Ovary (tissue), 9 donors: ENCODE measurements around the gene GNB1L. TPM values are rescaled to one million over a fixed set of nuclear protein-coding genes. Genes with fewer than 3 reads are reported as not detected.
A peak's percentile ranks its signal among the peaks of the same experiment; 100 is the strongest.

Experiments used
- DNase-seq, 5 donors: peaks; one replicate each; pipeline ENCODE4 v3.0.0-alpha.2; 2019 to 2020
- H3K27ac ChIP-seq, 2 donors: fragments of 200-600 bp; one replicate each; pipeline versions ENCODE4 v1.5.1 to v1.8.0; 2019 to 2022
- H3K27me3 ChIP-seq: fragments of 200-600 bp; one replicate; pipeline ENCODE4 v1.8.0; 2022
- H3K36me3 ChIP-seq: fragments of 200-600 bp; sonication (generic); one replicate; pipeline ENCODE4 v1.5.1; 2019
- H3K4me1 ChIP-seq: one replicate; pipeline ENCODE4 v1.8.1; 2013; ENCODE audit warnings: mild to moderate bottlenecking, moderate library complexity; ENCODE audit not compliant: insufficient read depth
- H3K4me3 ChIP-seq: fragments of 200-600 bp; sonication (generic); one replicate; pipeline ENCODE4 v1.5.1; 2017
- H3K9me3 ChIP-seq, 2 donors: fragments of 200-600 bp in 1 of 2; sonication (generic) in 1 of 2; one replicate each; pipeline versions ENCODE4 v1.5.1 to v1.8.1; 2013 to 2019; ENCODE audit warnings: mild to moderate bottlenecking in 1 of 2, moderate library complexity in 1 of 2
- EP300 ChIP-seq: sonication (generic); formaldehyde crosslinking; IDR thresholded peaks from one replicate; pipeline ENCODE4 v1.6.1; 2017; ENCODE audit warnings: antibody characterized with exemption
- POLR2A ChIP-seq: fragments of 450-650 bp; IDR thresholded peaks from one replicate; pipeline ENCODE4 v1.6.1; 2017; ENCODE audit warnings: antibody characterized with exemption, mild to moderate bottlenecking, moderate library complexity
- WGBS, 3 donors: extraction: QIAGEN DNeasy Blood & Tissue Kit in 1 of 3; methylation state at CpG; one replicate each; pipeline versions ENCODE4 v1.1.5 to v1.1.7; 2013 to 2017; 5-methylcytosine and 5-hydroxymethylcytosine counted together
- intact Hi-C, 4 donors: fragments of 100-400 bp; cut with DNase I; formaldehyde crosslinking; loops; one replicate each; pipeline versions ENCODE4 v1.11.0 to v1.15.1; 2022 to 2023
- polyA plus RNA-seq, 2 donors: library from polyadenylated mRNA; stranded (reverse); fragments of 200-250 nt in 1 of 2; fragments of 350-450 nt in 1 of 2; fragmentation: Illumina TruSeq in 1 of 2; extraction: RNeasy Lipid Tissue Mini Kit (QIAGEN cat#74804) in 1 of 2; gene quantifications; one replicate each; pipeline ENCODE4 v1.2.3, GENCODE V29; 2013 to 2014
- total RNA-seq, 7 donors: library from RNA; depleted of rRNA in 2 of 7; stranded (reverse); fragments of >200 nt in 2 of 7; fragmentation: NEBNext Ultra II Directional in 3 of 7; extraction: Animal tissue kit (Norgen Biotek cat#: 25700) in 3 of 7; gene quantifications; one replicate each; pipeline versions ENCODE4 v1.1.0 to v1.2.4, GENCODE V29; 2016 to 2023
- TF ChIP-seq, protein P1 (sequence below), 3 donors: fragments of 450-650 bp in 2 of 3; fragments of 200-600 bp in 1 of 3; IDR thresholded peaks; one replicate each; pipeline versions ENCODE4 v1.5.1 to v1.8.0; 2016 to 2022; ENCODE audit warnings: antibody characterized with exemption in 3 of 3, mild to moderate bottlenecking in 1 of 3
- donor health status: DM: no; HTN: no; CAD: no; lungs with moderate emphysema.
- donor health status: DM: no; HTN: no; CAD: no.
- donor health status: Bipolar disorder and iron deficiency.
- donor health status: DM: yes; HTN: yes; CAD: no.
- donor health status: DM: no; HTN: no; CAD: no.
- donor health status: DM: yes; HTN: yes; CAD: no.

Gene GNB1L
- total and polyA plus RNA-seq, 9 donors = 3.1 to 14.9 (median 5.8) TPM; not detected in 1

DNA sequence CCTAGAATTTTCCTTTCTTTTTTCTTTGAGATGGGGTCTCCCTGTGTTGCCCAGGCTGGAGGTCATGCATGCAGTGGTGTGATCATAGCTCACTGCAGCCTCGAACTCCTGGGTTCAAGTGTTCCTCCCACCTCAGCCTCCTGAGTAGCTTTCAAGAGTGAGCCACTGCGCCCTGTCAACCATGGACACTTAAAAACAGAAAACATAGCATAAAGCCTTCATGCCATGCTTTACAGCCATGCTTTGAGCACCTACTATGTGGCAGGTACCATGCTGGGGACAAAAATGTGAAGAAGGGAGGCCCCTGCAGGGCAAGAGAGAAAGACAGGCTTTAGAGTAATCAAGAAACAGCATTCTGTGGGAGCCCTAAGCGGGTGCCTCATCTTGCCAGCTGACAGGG, 13.7 kb upstream of the GNB1L start:
- intact Hi-C loops = no loop called here
- TF ChIP-seq, protein P1, sequence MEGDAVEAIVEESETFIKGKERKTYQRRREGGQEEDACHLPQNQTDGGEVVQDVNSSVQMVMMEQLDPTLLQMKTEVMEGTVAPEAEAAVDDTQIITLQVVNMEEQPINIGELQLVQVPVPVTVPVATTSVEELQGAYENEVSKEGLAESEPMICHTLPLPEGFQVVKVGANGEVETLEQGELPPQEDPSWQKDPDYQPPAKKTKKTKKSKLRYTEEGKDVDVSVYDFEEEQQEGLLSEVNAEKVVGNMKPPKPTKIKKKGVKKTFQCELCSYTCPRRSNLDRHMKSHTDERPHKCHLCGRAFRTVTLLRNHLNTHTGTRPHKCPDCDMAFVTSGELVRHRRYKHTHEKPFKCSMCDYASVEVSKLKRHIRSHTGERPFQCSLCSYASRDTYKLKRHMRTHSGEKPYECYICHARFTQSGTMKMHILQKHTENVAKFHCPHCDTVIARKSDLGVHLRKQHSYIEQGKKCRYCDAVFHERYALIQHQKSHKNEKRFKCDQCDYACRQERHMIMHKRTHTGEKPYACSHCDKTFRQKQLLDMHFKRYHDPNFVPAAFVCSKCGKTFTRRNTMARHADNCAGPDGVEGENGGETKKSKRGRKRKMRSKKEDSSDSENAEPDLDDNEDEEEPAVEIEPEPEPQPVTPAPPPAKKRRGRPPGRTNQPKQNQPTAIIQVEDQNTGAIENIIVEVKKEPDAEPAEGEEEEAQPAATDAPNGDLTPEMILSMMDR (IDR thresholded peaks at IDR 0.05) = no peak
- no peak for TF ChIP-seq POLR2A
- no peak for TF ChIP-seq EP300

DNA sequence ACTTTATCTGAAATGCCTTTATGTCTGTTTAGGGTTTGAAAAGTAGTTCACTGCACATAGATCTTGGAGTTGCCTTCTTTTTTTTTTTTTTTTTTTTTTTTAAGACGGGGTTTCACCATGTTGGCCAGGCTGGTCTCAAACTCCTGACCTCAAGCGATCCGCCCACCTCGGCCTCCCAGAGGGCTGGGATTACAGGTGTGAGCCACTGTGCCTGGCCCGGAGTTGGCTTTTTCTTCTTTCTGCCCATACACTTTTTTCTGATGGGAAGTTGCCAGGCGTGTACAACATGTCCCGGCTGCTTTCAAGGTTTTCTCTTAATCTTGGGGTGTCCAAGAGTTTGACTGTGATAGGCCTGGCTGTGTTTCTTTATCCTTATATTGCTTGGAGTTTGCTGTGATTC, 12.9 kb upstream of the GNB1L start:
- peak in 1 of 5 donors; percentile 3 for DNase-seq
- TF ChIP-seq POLR2A = no peak
- TF ChIP-seq, protein P1 (IDR thresholded peaks at IDR 0.05) = no peak
- no peak for TF ChIP-seq EP300
- no peaks in the 10 kb centered on the region for H3K4me1 ChIP-seq
- H3K9me3 ChIP-seq = no peaks in the 10 kb centered on the region
- intact Hi-C loops = no loop called here
- no peak overlapping the region for H3K27ac ChIP-seq
- H3K27me3 ChIP-seq = no peaks in the 10 kb centered on the region
- H3K4me3 ChIP-seq = no peak overlapping the region
- no peaks in the 10 kb centered on the region for H3K36me3 ChIP-seq
- WGBS, 3 donors = 67 to 76% (median 75%) methylated on average over 7 of the region's 7 CpGs

More for the DNA sequence above, 13.7 kb upstream of the GNB1L start:
- 89 to 96% (median 91%) methylated on average over 3 of the region's 3 CpGs for WGBS, 3 donors
- Histone ChIP-seq H3K4me1 (no peaks in the 10 kb centered on the region), H3K27ac (no peak overlapping the region), H3K4me3 (no peak overlapping the region), H3K9me3 (no peaks in the 10 kb centered on the region), H3K27me3 (no peaks in the 10 kb centered on the region), H3K36me3 (no peaks in the 10 kb centered on the region)
- peak in 1 of 5 donors; percentile 2 for DNase-seq

DNA sequence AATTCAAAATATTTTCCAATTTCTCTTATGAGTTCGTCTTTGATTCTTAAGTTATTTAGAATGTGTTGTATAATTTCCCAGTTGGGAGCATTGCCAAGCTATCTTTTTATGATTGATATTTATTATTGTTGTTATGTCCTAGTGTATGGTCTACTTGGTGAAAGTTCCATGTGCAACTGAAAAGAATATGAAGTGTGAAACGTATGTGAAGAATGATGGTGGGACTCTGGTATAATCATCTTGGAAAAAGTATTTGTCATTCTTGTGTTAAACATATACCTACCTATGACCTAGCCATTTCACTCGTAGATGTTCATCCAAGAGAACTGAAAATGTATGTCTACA, 12.0 kb upstream of the GNB1L start:
- Histone ChIP-seq H3K27me3 (no peaks in the 10 kb centered on the region), H3K27ac (no peak overlapping the region), H3K4me3 (no peak overlapping the region), H3K4me1 (no peaks in the 10 kb centered on the region), H3K36me3 (no peaks in the 10 kb centered on the region), H3K9me3 (no peaks in the 10 kb centered on the region)
- intact Hi-C loops = no loop called here
- TF ChIP-seq, protein P1 (IDR thresholded peaks at IDR 0.05) = no peak
- TF ChIP-seq POLR2A (no peak), EP300 (no peak)
- WGBS, 3 donors = 90 to 91% (median 91%) methylated on average over 3 of the region's 3 CpGs
- DNase-seq = no peak

DNA sequence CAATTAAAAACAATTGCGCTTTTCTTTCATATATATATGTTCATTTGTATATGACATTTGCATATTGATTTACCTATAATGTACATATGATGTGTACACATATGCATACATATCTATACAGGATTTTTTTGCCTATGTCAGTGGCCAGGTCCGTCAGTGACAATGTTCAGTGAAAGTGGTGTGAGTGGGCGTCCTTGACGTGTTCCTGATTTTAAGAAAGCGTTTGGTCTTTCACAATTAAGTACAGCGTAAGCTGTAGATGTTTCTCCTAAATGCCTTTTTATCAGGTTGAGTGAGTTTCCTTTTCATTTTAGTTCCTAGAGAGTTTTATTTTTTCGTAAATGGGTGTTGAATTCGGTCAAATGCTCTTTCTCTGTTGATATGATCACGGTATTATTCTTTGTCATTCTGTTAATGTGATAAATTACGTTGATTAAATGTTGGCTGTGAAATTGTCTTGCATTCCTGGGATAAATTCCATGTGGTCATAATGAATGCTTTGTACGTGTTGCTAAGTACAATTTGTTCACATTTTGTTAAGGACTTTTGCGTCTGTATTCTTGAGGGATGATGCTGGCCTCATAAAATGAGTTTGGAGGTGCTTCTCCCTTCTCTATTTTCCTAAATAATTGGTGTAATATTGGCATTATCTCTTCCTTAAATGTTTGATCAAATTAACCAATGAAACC, 10.6 kb upstream of the GNB1L start:
- intact Hi-C loops = no loop called here
- Histone ChIP-seq H3K27me3 (no peaks in the 10 kb centered on the region), H3K4me3 (no peak overlapping the region), H3K4me1 (no peaks in the 10 kb centered on the region), H3K36me3 (no peaks in the 10 kb centered on the region), H3K27ac (no peak overlapping the region), H3K9me3 (no peaks in the 10 kb centered on the region)
- no peak for DNase-seq
- WGBS, 3 donors = 67 to 76% (median 74%) methylated on average over 12 of the region's 12 CpGs
- TF ChIP-seq EP300 (no peak), POLR2A (no peak)
- TF ChIP-seq, protein P1 (IDR thresholded peaks at IDR 0.05) = no peak
